HL-60 (cell line): Measurements from ENCODE around the gene FCGR3B.
"Not testable (repeated sequence)": the region's sequence is repeated elsewhere in the genome, so short reads cannot be mapped to it uniquely, and the experiment has no call there.

Source experiments
- CTCF ChIP-seq: IDR thresholded peaks from one replicate; pipeline ENCODE4 v1.5.1; 2011; ENCODE audit warnings: low read length, control low read depth, inconsistent platforms; ENCODE audit not compliant: insufficient read depth
- POLR2AphosphoS5 ChIP-seq: IDR thresholded peaks from 2 replicates; pipeline ENCODE4 v1.6.1; 2012; ENCODE audit warnings: low read depth

DNA sequence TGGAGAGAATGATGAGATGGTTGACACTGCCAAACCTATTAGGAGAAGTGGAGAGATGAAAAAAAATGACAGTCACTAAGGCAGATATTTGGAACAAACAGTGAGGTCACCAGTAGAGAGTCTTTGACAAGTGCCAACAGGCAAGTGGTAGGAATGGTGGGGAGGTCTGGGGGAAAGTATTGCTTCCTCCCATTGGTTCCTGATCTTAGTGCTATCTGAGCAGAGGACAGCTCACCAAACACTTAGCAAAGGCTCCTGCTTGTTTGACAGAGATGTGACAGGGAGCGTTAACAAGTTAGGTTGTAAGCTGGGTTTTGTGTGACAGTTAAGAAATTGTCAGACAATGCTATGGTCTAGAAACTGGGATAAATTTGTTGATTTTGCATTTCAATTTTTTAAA is 6.4 kb downstream of the FCGR3B start:
- not testable (repeated sequence) for TF ChIP-seq CTCF, POLR2AphosphoS5
